NOMO-1 treated with dmso at 0.1 percent for 144 hours (cell line): ENCODE data around the gene FLCN.
"Not testable (repeated sequence)": the region's sequence is repeated elsewhere in the genome, so short reads cannot be mapped to it uniquely, and the experiment has no call there.

ENCODE experiments used
- DNase-seq: peaks from one replicate; lab custom pipeline; 2025; ENCODE audit not compliant: unreplicated experiment; lab: John Stamatoyannopoulos, UW

Gene FLCN, protein sequence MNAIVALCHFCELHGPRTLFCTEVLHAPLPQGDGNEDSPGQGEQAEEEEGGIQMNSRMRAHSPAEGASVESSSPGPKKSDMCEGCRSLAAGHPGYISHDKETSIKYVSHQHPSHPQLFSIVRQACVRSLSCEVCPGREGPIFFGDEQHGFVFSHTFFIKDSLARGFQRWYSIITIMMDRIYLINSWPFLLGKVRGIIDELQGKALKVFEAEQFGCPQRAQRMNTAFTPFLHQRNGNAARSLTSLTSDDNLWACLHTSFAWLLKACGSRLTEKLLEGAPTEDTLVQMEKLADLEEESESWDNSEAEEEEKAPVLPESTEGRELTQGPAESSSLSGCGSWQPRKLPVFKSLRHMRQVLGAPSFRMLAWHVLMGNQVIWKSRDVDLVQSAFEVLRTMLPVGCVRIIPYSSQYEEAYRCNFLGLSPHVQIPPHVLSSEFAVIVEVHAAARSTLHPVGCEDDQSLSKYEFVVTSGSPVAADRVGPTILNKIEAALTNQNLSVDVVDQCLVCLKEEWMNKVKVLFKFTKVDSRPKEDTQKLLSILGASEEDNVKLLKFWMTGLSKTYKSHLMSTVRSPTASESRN

DNA sequence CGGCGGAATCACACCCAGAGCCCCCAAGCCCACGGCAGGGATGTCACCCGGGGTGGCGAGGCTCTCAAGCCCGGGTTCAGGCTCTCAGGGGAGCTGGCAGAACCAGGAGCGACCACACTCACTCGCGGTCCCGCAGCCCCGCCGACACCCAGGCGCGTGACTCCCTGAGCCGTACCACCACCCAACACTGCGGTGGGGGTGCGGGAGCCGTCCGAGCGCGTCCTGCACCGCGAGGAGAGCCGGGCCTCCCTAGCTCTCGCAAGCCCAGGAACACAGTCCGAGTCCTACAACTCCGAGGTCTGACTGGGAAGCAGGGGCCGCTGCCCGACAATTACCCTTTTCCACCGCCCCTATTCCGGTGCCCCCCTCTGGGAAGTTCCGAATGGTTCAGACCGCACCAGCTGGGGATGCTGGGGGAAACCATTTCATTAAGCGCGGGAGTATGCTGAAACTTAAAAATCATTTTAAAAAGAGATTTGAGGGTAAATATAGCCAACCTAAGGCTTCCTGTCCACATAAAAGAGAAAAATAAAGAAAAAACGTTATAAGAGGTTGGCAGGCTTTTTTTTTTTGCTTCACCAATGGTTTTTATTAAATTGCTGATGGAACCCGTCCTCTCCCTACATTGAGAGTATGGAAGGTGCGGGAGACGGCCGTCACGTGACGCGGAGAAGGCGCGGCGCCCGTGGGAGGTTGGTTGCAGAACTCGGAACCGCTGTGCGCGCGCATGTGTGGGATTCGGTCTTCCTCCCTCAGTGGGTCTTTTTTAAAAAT is at the start of gene FLCN:
TSS of gene FLCN (minus strand) at position 143 of the 774 bp plus-strand sequence. CDS start 9,031 bp downstream, outside the sequence.
- peak; percentile 81 for DNase-seq

DNA sequence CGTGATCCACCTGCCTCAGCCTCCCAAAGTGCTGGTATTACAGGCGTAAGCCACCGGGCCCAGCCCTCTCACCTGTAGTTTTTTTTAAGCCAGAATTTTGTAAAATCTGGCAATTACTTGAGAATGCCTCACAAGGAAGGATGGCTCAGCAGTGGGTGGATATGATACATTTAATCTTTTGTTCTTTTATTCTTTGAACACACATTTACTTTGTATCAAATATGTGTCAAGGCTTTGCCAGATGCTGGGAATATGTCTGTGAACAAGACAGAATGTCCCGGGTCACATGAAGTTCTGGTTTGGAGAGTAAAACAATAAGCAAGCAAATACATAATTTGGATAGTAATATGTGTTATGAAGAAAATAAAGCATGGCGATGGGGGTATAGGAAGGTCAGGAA is 49.0 kb upstream of the FLCN start:
- no peak for DNase-seq

GRCh38 chr17:17280613-17281549 is 43.9 kb upstream of the FLCN start, which contains the start of gene COPS3:
Gene COPS3, minus strand, starts transcription at chr17:17281246. Its CDS starts 60 bp downstream, at chr17:17281186.
- peak; percentile 94 for DNase-seq

DNA sequence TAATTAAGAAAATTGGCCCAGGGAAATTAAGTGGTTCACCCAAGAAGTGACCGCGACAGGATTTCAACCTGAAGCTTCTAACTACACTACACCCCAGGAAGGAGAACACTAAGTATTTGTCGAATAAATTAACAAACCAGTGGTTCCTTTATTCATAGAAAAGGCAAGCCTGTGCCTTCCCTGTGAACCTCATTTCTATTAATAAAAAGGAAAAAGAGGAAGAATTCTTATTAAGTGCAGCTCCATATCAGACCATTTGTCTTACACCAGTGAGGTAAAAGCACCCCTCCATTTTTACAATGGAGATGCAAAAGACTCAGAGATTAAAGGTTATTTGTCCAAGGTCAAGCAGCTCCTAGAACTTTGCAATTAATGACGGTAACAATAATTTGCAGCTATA is 42.3 kb upstream of the FLCN start:
- no peak for DNase-seq

DNA sequence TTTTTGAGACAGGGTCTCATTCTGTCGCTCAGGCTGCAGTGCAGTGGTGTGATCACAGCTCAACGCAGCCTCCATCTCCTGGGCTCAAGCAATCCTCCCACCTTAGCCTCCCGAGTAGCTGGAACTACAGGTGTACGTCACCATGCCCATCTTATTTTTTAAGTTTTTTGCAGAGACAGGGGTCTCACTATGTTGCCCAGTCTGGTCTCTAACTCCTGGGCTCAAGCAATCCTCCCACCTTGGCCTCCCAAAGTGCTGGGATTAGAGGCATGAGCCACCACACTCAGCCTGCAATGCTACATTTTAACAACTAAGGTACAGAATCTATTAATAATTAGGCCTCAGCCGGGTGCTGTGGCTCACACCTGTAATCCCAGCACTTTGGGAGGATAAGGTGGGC is 40.5 kb upstream of the FLCN start:
- DNase-seq = not testable (repeated sequence)

DNA sequence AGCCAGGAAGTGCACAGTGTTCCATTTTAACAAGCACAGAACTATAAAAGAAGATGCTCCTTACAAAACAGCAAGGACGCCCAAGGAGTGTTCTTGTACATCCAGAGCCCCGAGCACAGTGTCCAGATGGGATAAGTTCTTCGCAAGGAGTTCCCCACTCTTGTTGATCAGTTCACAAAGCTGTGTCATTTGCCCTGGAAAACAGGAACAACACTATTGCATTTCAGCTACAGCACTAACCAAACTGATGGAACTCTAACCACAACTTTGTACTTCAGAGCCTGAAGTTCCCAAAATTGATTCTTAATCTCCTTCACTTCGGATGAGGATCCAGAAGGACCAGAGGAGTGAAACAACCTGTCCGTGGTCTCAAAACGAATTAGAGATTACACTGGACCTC is 39.0 kb upstream of the FLCN start:
- DNase-seq = peak; percentile 9

DNA sequence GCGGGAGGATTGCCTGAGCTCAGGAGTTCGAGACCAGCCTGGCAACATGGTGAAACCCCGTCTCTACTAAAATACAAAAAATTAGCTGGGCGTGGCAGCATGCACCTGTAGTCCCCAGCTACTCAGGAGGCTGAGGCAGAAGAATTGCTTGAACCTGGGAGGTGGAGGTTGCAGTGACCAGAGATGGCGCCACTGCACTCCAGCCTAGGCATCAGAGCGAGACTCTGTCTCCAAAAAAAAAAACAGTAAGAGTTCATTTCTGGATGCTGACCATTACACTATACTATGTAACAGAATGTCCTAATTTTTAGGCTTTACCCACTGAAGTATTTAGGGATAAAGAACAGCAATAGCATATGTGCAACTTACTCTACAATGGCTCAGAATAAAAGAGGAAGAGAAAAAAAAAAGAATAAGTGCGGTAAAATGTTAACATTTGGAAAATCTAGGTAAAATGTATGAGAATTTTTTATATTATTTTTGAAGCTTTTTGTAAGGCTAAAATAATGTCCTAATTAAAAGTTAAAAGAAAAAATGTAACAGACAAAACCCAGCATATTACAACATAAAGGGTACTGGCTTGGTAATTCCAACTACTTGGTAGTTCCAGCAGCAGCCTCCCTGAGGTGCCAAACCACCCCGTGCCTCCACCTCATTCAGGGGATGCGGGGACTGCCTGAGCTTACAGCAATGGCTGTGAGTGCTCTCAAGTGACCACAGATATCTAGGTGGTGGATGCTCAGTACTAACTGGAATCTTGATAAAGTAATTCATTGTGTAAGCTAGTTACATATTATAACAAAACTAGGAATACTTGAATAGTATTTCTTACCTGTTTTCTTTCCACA is 33.2 kb upstream of the FLCN start:
- DNase-seq = no peak

GRCh38 chr17:17264430-17264829 is 27.5 kb upstream of the FLCN start:
- DNase-seq = no peak

GRCh38 chr17:17258998-17259397 is 22.0 kb upstream of the FLCN start:
- no peak for DNase-seq

- DNase-seq = no peak
These were observed 21.0 kb upstream of the FLCN start for GRCh38 chr17:17258011-17258410.

GRCh38 chr17:17256316-17256715 is 19.3 kb upstream of the FLCN start:
- no peak for DNase-seq

GRCh38 chr17:17255689-17256088 is 18.7 kb upstream of the FLCN start:
- DNase-seq = not testable (repeated sequence)

DNA sequence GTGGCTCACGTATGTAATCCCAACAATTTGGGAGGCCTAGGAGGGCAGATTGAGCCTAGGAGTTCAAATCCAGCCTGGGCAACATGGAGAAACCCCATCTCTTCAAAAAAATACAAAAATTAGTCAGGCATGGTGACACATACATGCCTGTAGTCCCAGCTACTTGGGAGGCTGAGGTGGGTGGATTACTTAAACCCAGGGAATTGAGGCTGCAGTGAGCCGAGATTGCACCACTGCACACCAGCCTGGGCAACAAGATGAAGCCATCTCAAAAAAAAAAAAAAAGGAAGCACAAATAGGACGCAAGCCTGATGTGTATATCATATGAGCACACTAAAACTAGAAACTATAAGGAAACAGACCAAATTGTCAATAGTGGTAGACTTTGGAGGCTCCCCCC is 17.1 kb upstream of the FLCN start:
- DNase-seq = no peak

DNA sequence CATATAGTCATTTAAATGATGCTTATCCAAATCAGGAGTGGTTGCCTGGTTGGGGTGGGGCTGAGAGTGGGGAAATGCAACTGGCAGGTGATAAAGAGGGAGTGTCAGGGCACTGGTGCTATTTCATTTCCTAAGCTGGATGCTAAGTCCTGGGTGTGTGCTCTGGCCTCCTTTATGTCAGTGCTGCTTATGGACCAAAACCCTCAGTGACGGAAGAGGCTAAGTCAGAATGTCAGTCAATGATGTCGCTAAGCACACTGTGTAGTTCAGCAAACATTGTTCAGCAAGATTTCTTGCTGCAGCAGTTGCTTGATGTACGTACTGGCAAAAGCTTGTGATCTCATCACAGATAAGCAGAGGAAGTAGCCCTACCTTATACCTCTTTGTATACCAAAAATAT is 16.4 kb upstream of the FLCN start:
- no peak for DNase-seq

GRCh38 chr17:17252149-17252661 is 15.2 kb upstream of the FLCN start:
- DNase-seq = no peak

DNA sequence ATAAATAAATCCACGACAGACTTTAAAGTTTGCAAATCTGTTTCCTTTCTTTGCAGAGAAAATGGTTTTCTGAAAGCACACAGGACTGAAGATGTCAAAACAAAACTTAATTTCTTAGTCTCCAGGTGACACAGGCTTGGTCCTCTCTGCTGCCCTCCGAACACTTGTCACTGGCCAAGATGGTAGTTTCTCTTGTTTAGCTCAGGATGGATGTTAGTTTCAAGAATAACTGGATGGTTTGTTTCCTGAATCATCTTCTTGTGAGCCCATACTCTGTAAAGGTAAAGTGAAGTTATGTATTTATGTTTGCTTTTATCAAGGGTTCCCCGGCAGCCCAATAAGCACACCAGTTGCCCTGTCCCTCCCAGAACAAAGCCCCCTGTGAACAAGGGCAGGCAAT is 9.9 kb upstream of the FLCN start:
- no peak for DNase-seq

DNA sequence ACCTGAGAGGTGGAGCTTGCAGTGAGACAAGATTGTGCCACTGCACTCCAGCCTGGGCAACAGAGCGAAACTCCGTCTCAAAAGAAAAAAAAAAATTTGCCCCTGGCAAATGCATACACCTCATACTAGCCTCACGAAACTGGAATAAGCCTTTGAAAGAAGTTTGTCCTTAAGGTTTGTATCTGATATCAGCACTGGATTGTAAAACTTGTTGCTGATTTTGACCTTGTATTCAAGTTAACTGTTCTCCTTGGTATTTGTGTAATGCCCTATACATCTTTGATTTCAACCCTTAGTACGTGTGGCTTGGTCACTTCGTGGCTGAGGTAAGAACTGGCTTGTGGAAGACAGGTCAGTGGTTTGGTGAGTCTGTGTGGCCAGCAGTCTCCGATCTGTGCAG is 6.2 kb upstream of the FLCN start:
- no peak for DNase-seq

GRCh38 chr17:17242246-17242645 is 5.3 kb upstream of the FLCN start:
- no peak for DNase-seq

- no peak for DNase-seq
These were observed 4.7 kb upstream of the FLCN start for GRCh38 chr17:17241656-17242055.

GRCh38 chr17:17239832-17240231 is 2.9 kb upstream of the FLCN start:
- DNase-seq = no peak
